Heart left ventricle (tissue), 16 donors: ENCODE data around the gene ACACA. TPM values are rescaled to one million over a fixed set of nuclear protein-coding genes. Genes with fewer than 3 reads are reported as not detected.

Experiments used
- ATAC-seq, 4 donors: fragments of 200-7000 bp; cut with Tn5 transposase; one replicate each; pipeline ENCODE4 v1.9.1; 2020 to 2022; ENCODE audit warnings: moderate library complexity in 4 of 4, mild to moderate bottlenecking in 3 of 4, moderate number of reproducible peaks in 1 of 4
- DNase-seq, 5 donors: peaks; one replicate each; pipeline ENCODE4 v3.0.0-alpha.2; 2020
- H3K27ac ChIP-seq, 12 donors: fragments of 200-600 bp; sonication (generic) in 4 of 12; one replicate each; pipeline versions ENCODE4 v1.5.0 to v1.8.0; 2016 to 2022; ENCODE audit warnings: mild to moderate bottlenecking in 2 of 12
- H3K27me3 ChIP-seq, 9 donors: fragments of 200-600 bp; sonication (generic) in 2 of 9; one replicate each; pipeline versions ENCODE4 v1.5.1 to v1.8.0; 2016 to 2022; ENCODE audit warnings: mild to moderate bottlenecking in 3 of 9
- H3K36me3 ChIP-seq, 9 donors: fragments of 200-600 bp; sonication (generic) in 2 of 9; one replicate each; pipeline versions ENCODE4 v1.5.0 to v1.8.0; 2018 to 2022; ENCODE audit warnings: mild to moderate bottlenecking in 2 of 9
- H3K4me1 ChIP-seq, 12 donors: fragments of 200-600 bp; sonication (generic) in 4 of 12; one replicate each; pipeline versions ENCODE4 v1.5.0 to v1.8.0; 2016 to 2022; ENCODE audit warnings: mild to moderate bottlenecking in 3 of 12
- H3K4me3 ChIP-seq, 12 donors: fragments of 200-600 bp; sonication (generic) in 4 of 12; one replicate each; pipeline versions ENCODE4 v1.5.0 to v1.8.0; 2017 to 2022; ENCODE audit warnings: mild to moderate bottlenecking in 9 of 12, moderate library complexity in 4 of 12
- H3K9me3 ChIP-seq, 12 donors: fragments of 200-600 bp; sonication (generic) in 4 of 12; one replicate each; pipeline versions ENCODE4 v1.5.0 to v1.8.0; 2016 to 2022; ENCODE audit warnings: mild to moderate bottlenecking in 1 of 12
- POLR2A ChIP-seq, 2 donors: fragments of 450-650 bp; IDR thresholded peaks; one replicate each; pipeline ENCODE4 v1.6.1; 2017; ENCODE audit warnings: antibody characterized with exemption in 2 of 2, mild to moderate bottlenecking in 2 of 2, moderate library complexity in 2 of 2
- WGBS, 4 donors: extraction: QIAGEN DNeasy Blood & Tissue Kit in 2 of 4; methylation state at CpG; one replicate each; pipeline versions ENCODE4 v1.1.5 to v1.1.7; 2013 to 2018; 5-methylcytosine and 5-hydroxymethylcytosine counted together
- intact Hi-C, 10 donors: fragments of 100-400 bp; cut with DNase I; formaldehyde crosslinking; loops; one replicate each; pipeline versions ENCODE4 v1.11.1 to v1.14.2; 2022
- polyA plus RNA-seq, 2 donors: library from polyadenylated mRNA; stranded (reverse); fragments of 200-250 nt; gene quantifications; one replicate each; pipeline ENCODE4 v1.2.3, GENCODE V29; 2013
- total RNA-seq, 9 donors: library from RNA; depleted of rRNA in 2 of 9; stranded (reverse); fragments of >200 nt in 2 of 9; fragmentation: NEBNext Ultra II Directional in 3 of 9; extraction: Animal tissue kit (Norgen Biotek cat#: 25700) in 3 of 9; gene quantifications; one replicate each; pipeline versions ENCODE4 v1.1.0 to v1.2.4, GENCODE V29; 2016 to 2023
- TF ChIP-seq, protein P1 (sequence below), 12 donors: fragments of 200-600 bp; sonication (generic) in 4 of 12; IDR thresholded peaks; one replicate each; pipeline versions ENCODE4 v1.5.0 to v1.8.0; 2018 to 2022; ENCODE audit warnings: antibody characterized with exemption in 12 of 12, mild to moderate bottlenecking in 5 of 12
- donor health status: ischemic (EF 13 %, LVEDD 7.1; RV severe dilation, severe dysfunction).
- donor health status: healthy with polysubstance abuse.
- donor health status: DM: no; HTN: yes; CAD: no.
- donor health status: DM: no; HTN: no; CAD: no.
- donor health status: ischemic (EF 25% LVEDD 6.9; RV normal size, moderate dysfunction).
- donor health status: ischemic (EF 25% LVEDD 5.7; RV mildly dilated, moderate dysfunction).
- donor health status: healthy.
- donor health status: DM: yes; HTN: yes; CAD: no.
- donor health status: ischemic (EF 35%, LVEDD 5.7; RV mildly dilated, moderate dysfunction).
- donor health status: nonischemic (EF 11% LVEDD 7.7; RV severe dilation, severe dysfunction).
- donor health status: DM: yes; HTN: yes; CAD: no.
- donor health status: PGD.
- donor health status: ischemic (EF 29% LVEDD 5.4; RV normal size, mild dysfunction).
- donor health status: nonischemic (EF 23%, LVEDD 6.1; RV moderate dilation, normal function).

ACACA gene
- total and polyA plus RNA-seq, 11 donors, result 6.2 to 33.0 (median 15.8) TPM

DNA sequence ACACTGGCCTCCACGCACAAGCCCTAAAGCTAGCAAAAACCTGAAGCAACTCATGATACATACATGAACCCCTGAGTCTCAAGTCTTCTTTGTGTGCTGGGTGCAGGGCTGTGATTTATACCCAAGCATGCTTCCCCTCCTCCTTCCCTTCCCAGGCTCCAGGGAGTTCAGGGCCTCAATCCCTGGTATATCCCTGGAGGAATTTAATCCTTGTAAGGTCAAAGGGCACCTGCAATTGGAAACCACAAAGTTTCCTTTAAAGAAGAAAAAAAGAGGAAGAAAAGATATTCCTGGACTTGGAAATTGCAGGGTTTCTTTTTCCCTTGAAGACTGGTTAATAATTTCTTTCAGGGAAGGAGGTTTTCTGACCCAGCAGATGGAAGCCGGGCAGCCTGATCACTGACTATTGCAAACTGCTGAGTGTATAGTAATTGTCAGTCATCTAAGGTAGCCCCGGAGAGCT, 275.6 kb downstream of the ACACA start:
- H3K27me3 ChIP-seq, result no peaks in the 10 kb centered on the region

DNA sequence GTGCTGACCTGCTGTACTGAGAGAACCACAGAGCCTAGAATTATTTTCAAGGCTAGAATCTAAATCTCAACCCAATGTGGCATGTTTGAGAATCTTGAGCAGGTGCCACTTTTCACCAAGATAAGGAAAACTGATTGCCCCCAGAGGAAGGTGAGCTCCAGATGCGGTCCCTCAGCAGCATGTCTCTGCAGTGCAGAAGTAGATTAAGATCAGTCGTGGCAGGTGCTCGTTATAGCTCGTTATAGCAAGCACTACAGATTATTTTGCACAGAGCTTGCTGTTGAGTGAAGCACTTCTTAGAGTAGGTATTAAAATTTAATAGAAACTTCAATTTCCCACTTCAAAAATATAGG, 281.8 kb downstream of the ACACA start:
- Histone ChIP-seq H3K27me3 (no peaks in the 10 kb centered on the region), H3K4me1 (no peaks in the 10 kb centered on the region), H3K36me3 (peaks cover 0 to 86% (median 59%) of the 10 kb centered on the region in 9 donors), H3K27ac (no peak overlapping the region), H3K4me3 (no peak overlapping the region), H3K9me3 (no peaks in the 10 kb centered on the region)
- no peak for ATAC-seq
- intact Hi-C loops, result no loop called here
- DNase-seq, result no peak
- 65 to 84% (median 82%) methylated on average over 4 of the region's 4 CpGs for WGBS, 4 donors
- TF ChIP-seq, protein P1, sequence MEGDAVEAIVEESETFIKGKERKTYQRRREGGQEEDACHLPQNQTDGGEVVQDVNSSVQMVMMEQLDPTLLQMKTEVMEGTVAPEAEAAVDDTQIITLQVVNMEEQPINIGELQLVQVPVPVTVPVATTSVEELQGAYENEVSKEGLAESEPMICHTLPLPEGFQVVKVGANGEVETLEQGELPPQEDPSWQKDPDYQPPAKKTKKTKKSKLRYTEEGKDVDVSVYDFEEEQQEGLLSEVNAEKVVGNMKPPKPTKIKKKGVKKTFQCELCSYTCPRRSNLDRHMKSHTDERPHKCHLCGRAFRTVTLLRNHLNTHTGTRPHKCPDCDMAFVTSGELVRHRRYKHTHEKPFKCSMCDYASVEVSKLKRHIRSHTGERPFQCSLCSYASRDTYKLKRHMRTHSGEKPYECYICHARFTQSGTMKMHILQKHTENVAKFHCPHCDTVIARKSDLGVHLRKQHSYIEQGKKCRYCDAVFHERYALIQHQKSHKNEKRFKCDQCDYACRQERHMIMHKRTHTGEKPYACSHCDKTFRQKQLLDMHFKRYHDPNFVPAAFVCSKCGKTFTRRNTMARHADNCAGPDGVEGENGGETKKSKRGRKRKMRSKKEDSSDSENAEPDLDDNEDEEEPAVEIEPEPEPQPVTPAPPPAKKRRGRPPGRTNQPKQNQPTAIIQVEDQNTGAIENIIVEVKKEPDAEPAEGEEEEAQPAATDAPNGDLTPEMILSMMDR (IDR thresholded peaks at IDR 0.05), result no peak
- no peak for TF ChIP-seq POLR2A (IDR thresholded peaks at IDR 0.05)

More for the DNA sequence above, 275.6 kb downstream of the ACACA start:
- 73 to 86% (median 79%) methylated on average over 3 of the region's 3 CpGs for WGBS, 4 donors
- peaks cover 0 to 42% (median 27%) of the 10 kb centered on the region in 9 donors for H3K36me3 ChIP-seq
- TF ChIP-seq, protein P1 (IDR thresholded peaks at IDR 0.05), result no peak
- no peak for TF ChIP-seq POLR2A (IDR thresholded peaks at IDR 0.05)
- no peak for DNase-seq
- intact Hi-C loops, result no loop called here
- H3K4me3 ChIP-seq, result no peak overlapping the region
- no peaks in the 10 kb centered on the region for H3K9me3 ChIP-seq
- no peak overlapping the region for H3K27ac ChIP-seq
- H3K4me1 ChIP-seq, result peaks cover 0 to 5% (median 0%) of the 10 kb centered on the region in 12 donors
- ATAC-seq, result no peak

GRCh38 chr17:37123941-37124820, 282.5 kb downstream of the ACACA start:
- no peak overlapping the region for H3K4me3 ChIP-seq
- WGBS, 4 donors, result 71 to 80% (median 77%) methylated on average over 7 of the region's 7 CpGs
- DNase-seq (no peak), ATAC-seq (no peak)
- no peaks in the 10 kb centered on the region for H3K27me3 ChIP-seq
- TF ChIP-seq, protein P1 (IDR thresholded peaks at IDR 0.05), result no peak
- TF ChIP-seq POLR2A (IDR thresholded peaks at IDR 0.05), result no peak
- H3K27ac ChIP-seq, result no peak overlapping the region
- no peaks in the 10 kb centered on the region for H3K9me3 ChIP-seq
- peaks cover 0 to 80% (median 52%) of the 10 kb centered on the region in 9 donors for H3K36me3 ChIP-seq
- intact Hi-C loops, result no loop called here
- no peaks in the 10 kb centered on the region for H3K4me1 ChIP-seq

- Histone ChIP-seq H3K9me3 (no peaks in the 10 kb centered on the region), H3K27me3 (no peaks in the 10 kb centered on the region), H3K27ac (no peak overlapping the region), H3K36me3 (peaks cover 0 to 72% (median 44%) of the 10 kb centered on the region in 9 donors), H3K4me3 (no peak overlapping the region), H3K4me1 (no peaks in the 10 kb centered on the region)
- no peak for TF ChIP-seq POLR2A (IDR thresholded peaks at IDR 0.05)
- TF ChIP-seq, protein P1 (IDR thresholded peaks at IDR 0.05), result no peak
- 55 to 80% (median 67%) methylated on average over 1 of the region's 1 CpG for WGBS, 4 donors
- ATAC-seq (no peak), DNase-seq (no peak)
- intact Hi-C loops, result no loop called here
These were observed 283.2 kb downstream of the ACACA start for GRCh38 chr17:37123386-37123785.
